HG03097 (cell line): ENCODE data around the gene FNDC3B.
"Not testable (repeated sequence)": the region's sequence is repeated elsewhere in the genome, so short reads cannot be mapped to it uniquely, and the experiment has no call there.

ENCODE experiments used
- ATAC-seq: cut with Tn5 transposase; IDR thresholded peaks from one replicate; pipeline ENCODE4 v1.9.1; 2021; ENCODE audit not compliant: unreplicated experiment, low FRiP score

Gene FNDC3B

GRCh38 chr3:172254542-172254941, 215.2 kb downstream of the FNDC3B start:
- ATAC-seq = no peak

DNA sequence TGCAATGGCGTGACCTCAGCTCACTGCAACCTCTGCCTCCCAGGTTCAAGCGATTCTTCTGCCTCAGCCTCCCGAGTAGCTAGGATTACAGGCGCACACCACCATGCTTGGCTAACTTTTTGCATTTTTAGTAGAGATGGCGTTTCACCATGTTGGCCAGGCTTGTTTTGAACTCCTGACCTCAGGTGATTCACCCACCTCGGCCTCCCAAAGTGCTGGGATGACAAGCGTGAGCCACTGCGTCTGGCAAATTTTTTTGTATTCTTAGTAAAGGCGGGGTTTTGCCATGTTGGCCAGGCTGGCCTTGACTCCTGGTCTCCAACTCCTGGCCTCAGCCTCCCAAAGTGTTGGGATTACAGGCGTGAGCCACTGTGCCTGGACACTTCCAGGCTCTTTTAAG, 215.9 kb downstream of the FNDC3B start:
- not testable (repeated sequence) for ATAC-seq

DNA sequence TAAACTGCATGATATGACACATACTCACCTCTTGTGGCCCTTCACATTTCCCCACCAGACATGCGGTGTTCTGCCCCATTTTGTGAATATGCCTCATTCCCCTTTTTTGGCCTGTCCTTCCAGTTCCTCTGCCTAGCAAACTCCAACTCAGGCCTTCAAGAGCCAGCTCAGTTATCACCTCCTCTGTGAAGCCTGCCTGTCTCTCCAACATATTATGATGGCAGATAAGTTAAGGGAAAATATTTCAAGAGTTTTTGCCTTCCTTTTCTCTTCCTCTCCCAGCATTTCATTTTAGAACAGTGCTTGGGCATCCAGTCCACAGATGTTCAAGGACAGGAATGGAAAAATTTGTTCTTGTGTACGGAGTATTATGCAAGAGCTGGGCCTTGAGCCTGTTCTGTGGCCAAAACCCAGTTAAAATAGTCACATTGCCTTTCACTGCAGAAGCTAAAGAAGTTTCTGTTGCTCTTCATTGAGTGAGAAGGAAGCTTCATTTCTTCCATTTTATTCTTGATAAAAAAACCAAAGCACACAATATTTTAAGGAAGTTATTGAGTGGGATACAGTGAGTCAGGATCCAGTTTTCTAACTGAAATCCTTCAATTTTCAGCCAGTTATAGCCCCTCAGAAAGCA, 216.8 kb downstream of the FNDC3B start:
- ATAC-seq = no peak

- no peak for ATAC-seq
Observed at GRCh38 chr3:172257648-172258400, 218.4 kb downstream of the FNDC3B start.

- no peak for ATAC-seq
Observed at GRCh38 chr3:172258624-172259023, 219.2 kb downstream of the FNDC3B start.

- ATAC-seq = no peak
Observed at GRCh38 chr3:172259111-172259541, 219.7 kb downstream of the FNDC3B start.

DNA sequence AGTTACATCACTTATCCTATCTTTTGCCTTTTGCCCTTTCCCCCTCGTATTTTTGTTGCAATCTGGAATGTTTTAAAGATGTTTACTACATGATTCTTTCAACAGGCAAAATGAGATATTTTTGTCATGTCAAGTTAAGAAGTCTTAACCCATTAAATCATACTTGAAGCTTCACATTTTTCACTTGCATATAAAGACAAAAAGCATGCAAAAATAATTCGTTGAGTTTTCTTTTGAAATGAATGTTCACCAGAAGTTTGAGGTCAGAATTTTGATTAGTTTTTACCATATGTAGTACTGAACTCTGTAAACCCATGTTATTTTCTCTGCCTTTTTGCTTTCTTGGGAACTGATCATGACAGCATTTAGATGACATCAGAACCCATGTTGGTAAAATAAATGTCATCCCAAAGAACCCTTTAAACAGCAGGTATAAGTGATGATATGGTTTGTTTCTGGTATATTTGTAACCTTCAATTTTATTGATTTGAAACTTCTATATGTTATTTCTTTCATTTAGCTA, 220.4 kb downstream of the FNDC3B start:
- ATAC-seq = no peak

DNA sequence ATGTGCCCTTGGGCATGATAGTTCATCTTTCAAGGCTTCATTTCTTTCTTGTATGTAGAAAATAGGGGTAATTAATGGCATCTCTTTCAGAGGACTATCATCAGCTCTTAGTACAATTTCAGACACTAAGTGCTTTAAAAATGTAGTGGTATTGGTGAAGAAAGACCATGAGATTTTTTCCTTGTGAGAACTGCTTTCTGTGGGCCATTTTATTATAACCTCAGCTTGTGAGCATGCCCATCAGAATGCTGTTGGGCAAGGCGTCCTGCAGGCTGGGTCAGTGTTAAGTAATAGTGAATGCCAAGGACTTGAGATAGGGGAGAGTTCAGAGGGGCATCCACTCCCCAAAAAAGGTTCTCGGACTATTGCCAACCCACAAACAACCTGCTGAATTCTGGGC, 221.0 kb downstream of the FNDC3B start:
- no peak for ATAC-seq

GRCh38 chr3:172261054-172261453, 221.7 kb downstream of the FNDC3B start:
- ATAC-seq = no peak

DNA sequence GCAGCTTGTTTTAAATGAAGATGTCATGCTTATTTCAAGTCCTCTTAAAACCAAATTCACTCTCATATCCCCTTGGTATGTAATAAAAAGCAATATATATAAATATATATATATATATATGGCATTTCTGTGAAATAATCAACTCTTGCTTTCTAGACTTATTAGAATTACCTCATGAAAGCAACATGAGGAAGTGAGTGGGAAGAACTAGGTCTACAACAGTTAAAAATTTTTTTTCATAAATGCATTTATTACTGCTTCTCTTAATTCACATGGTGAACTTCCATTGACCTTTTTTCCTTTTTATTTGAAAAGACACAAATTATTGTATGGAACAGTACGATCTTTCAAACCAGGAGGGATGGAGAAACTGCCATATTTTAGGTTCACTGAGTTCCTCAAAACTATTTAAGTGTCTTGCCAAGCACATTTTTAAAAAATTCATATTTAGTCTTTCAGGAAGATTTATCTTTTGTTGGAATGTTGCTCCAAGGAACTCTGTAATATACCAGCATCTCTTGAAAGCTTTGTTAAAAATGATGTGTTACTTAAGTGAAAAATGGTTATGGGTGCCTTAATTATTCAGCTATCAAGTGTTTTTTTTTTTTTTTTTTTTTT, 223.7 kb downstream of the FNDC3B start:
- ATAC-seq = no peak

DNA sequence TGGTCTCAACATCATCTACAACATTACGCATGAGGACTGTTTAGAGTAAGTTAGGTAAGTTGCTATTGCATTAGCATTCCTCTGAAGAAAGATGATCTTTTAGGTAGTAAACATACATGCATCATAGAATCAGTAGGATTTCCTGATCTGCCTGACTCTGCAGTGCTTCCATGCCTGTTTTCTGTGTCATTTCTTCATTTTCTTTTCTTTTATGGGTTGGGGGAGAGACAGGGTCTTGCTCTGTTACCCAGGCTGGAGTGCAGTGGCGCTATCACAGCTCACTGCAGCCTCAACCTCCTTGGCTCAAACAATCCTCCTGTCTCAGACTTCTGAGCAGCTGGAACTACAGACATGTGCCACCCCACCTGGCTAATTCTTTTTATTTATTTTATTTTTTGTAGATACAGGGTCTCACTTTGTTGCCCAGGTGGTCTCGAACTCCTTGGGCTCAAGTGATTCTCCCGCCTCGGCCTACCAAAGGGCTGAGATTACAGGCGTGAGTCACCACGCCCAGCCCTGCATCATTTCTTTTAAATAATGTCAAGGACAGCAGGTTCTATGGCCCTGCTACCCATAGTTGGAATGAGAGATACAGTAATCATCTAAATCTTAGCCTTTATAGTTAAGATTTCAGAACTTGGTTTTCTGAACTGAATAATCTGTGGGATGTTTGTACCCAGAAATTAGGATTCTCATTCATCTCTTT, 224.6 kb downstream of the FNDC3B start:
- no peak for ATAC-seq

DNA sequence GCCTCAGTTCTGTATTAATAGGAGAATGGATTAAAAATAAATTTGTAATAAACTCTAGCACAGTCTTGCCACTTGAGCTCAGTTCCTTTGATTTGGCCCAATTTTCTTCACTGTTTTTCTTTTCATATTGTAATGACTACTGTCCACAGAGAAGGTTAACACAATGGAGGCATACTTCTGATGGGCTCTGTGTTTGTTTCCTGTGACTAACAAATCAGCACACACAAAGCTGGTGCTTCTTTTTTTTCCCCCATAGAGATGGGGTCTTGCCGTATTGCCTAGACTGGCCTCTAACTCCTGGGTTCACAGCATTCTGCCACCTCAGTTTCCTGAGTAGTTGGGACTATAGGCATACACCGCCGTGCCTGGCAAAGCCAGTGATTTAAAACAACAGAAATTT, 226.7 kb downstream of the FNDC3B start:
- no peak for ATAC-seq

- no peak for ATAC-seq
Observed at GRCh38 chr3:172268425-172268824, 229.0 kb downstream of the FNDC3B start.

- no peak for ATAC-seq
Observed at GRCh38 chr3:172268868-172269267, 229.5 kb downstream of the FNDC3B start.

DNA sequence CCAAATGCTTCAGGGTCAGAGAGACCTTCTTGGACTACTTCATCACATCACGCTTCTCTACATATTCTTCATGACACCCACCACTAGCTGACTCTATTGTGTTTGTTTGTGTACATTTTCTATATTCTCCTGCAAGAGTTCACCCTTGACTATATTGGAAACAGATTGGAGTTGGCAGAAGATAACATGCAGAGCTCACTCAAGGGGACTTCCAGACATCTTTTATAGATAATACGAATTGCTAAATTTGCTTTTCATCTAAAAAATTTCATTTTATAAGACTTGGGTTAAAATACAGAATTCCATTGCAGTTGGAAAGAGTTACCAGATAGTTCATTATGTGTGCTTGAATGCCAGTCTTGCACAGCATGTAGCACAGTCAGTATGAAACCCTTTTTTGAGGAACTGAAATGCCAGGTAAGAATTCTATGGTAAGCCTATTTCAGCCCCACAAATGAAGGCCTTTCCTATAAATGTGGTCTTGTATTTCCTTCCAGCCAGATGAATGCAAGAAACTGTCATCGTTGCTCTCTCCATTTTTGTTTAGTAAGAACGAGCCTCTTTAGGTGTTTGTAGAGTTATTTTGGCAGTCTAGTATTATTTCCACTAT, 231.3 kb downstream of the FNDC3B start:
- ATAC-seq = peak; percentile 95

DNA sequence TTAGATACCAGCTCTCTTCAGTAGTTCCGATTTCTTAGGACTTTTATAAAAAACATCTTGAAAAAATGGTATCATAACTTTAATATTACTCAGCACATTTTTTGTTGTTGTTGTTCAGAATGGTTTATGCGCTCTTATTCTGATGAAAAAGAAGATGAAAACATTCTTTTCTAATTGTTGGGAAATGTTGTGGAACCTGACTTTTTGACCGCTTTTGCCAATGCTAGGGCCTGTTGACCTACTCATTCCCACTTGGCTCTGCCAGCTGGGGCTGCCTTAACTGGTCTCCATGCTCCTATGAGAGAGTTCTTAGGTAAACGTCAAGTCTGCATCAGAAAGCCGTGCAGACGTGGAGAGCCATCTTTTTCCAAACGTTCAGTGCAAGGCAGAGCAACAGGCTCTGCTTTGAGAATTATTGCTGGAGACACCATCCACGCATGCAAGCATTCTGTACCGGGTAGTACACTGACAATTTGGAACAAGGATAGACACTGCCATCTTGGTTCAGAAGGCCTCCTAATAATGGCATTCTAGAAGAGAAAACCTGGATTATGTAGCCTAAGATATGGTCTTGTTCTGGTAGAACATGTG, 232.1 kb downstream of the FNDC3B start:
- no peak for ATAC-seq

DNA sequence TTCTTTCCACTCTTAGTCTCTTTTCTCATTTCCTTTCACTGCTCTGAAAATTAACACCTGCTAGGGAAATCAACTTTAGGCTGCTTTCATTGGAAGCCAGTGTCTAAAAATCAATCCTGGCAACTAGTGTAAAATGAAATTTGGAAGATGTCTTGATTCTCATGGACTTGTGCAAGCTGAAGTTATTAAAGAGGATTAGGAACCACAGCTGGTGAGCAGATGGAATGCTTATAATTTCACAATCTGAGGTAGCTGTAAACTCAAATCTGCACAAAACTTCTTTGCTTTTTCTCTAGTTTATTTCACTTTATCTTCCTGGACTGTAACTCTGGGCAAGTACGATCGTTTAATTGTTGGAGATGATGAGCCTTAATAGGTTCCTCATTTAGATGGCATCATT, 233.3 kb downstream of the FNDC3B start:
- no peak for ATAC-seq

GRCh38 chr3:172273378-172273777, 234.0 kb downstream of the FNDC3B start:
- no peak for ATAC-seq

DNA sequence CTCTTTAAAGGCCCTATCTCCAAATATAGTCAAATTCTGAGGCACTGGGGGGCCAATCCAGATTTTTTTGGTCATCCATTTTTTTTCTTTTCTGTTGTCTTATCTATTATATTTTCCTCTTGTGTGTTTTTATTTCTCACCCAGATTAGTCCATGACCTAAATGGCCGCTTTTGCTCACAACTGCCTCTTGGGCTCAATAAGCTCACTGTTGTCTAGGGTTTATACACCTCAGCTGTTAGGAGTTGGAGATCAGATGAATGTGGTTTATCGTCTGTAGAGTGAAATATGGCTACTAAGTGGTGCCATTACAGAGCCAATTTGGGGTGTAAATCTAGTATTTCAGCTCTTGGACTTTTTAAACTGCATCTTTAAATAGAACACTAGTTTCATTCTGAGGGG, 235.5 kb downstream of the FNDC3B start:
- ATAC-seq = no peak

GRCh38 chr3:172275586-172275985, 236.2 kb downstream of the FNDC3B start:
- no peak for ATAC-seq
